ENCODE data around the gene PAXX.

PAXX gene

GRCh38 chr9:136953771-136954269 is 38.4 kb upstream of the PAXX start:
- no peak for DNase-seq

- no peak for DNase-seq
These were observed 37.7 kb upstream of the PAXX start for GRCh38 chr9:136954270-136955083.

- no peak for DNase-seq
These were observed 36.9 kb upstream of the PAXX start for GRCh38 chr9:136955202-136955942.

- DNase-seq, result no peak
These were observed 36.3 kb upstream of the PAXX start for GRCh38 chr9:136955943-136956335.

GRCh38 chr9:136956604-136957003 is 35.6 kb upstream of the PAXX start:
- no peak for DNase-seq

- DNase-seq, result no peak
These were observed 34.8 kb upstream of the PAXX start for GRCh38 chr9:136957461-136957860.

GRCh38 chr9:136957901-136958300 is 34.3 kb upstream of the PAXX start:
- DNase-seq, result no peak

- DNase-seq, result no peak
These were observed 33.7 kb upstream of the PAXX start for GRCh38 chr9:136958473-136958872.

- DNase-seq, result no peak
These were observed 33.0 kb upstream of the PAXX start for GRCh38 chr9:136958898-136959850.

GRCh38 chr9:136960212-136960937 is 31.8 kb upstream of the PAXX start:
- no peak for DNase-seq

GRCh38 chr9:136960938-136961275 is 31.3 kb upstream of the PAXX start:
- DNase-seq, result no peak

GRCh38 chr9:136961279-136962065 is 30.8 kb upstream of the PAXX start:
- DNase-seq, result no peak

- no peak for DNase-seq
These were observed 30.1 kb upstream of the PAXX start for GRCh38 chr9:136962163-136962562.

- DNase-seq, result no peak
These were observed 29.4 kb upstream of the PAXX start for GRCh38 chr9:136962701-136963248.

- DNase-seq, result no peak
These were observed 28.9 kb upstream of the PAXX start for GRCh38 chr9:136963341-136963740.

- DNase-seq, result no peak
These were observed 28.5 kb upstream of the PAXX start for GRCh38 chr9:136963751-136964150.

- no peak for DNase-seq
These were observed 28.0 kb upstream of the PAXX start for GRCh38 chr9:136964171-136964689.

GRCh38 chr9:136964833-136965422 is 27.3 kb upstream of the PAXX start:
- DNase-seq, result no peak

- DNase-seq, result no peak
These were observed 26.3 kb upstream of the PAXX start for GRCh38 chr9:136965771-136966484.
